GM23338 (cell line): ENCODE measurements around the gene SH3BP5. TPM values are rescaled to one million over a fixed set of nuclear protein-coding genes. Genes with fewer than 3 reads are reported as not detected.

Source experiments
- ATAC-seq: fragments of 200-7000 bp; cut with Tn5 transposase; 3 replicates; pipeline ENCODE4 v1.9.1; 2020
- DNase-seq: peaks from one replicate; pipeline ENCODE4 v3.0.0-alpha.2; 2015; ENCODE audit warnings: low spot score
- H2AFZ ChIP-seq: fragments of 200-600 bp; sonication (generic); 2 replicates; pipeline ENCODE4 v1.8.0; 2016; ENCODE audit warnings: antibody characterized with exemption, mild to moderate bottlenecking, moderate library complexity
- H3F3A ChIP-seq: fragments of 200-600 bp; sonication (generic); replicated peaks from 2 replicates; pipeline ENCODE4 v1.8.0; 2017; ENCODE audit warnings: antibody characterized with exemption, mixed run types, low read depth
- H3K27ac ChIP-seq: fragments of 200-600 bp; sonication (generic); 2 replicates; pipeline ENCODE4 v1.6.1; 2016; ENCODE audit warnings: low read depth
- H3K27me3 ChIP-seq: fragments of 200-600 bp; sonication (generic); 2 replicates; pipeline ENCODE4 v1.8.0; 2016; ENCODE audit warnings: mild to moderate bottlenecking, mixed run types, moderate library complexity; ENCODE audit not compliant: insufficient read depth
- H3K36me3 ChIP-seq: fragments of 200-600 bp; sonication (generic); 2 replicates; pipeline ENCODE4 v1.8.0; 2016; ENCODE audit warnings: mild to moderate bottlenecking; ENCODE audit not compliant: insufficient read depth
- H3K4me1 ChIP-seq: fragments of 200-600 bp; sonication (generic); 2 replicates; pipeline ENCODE4 v1.8.0; 2016; ENCODE audit warnings: mild to moderate bottlenecking, moderate library complexity; ENCODE audit not compliant: insufficient read depth
- H3K4me2 ChIP-seq: fragments of 200-600 bp; sonication (generic); 2 replicates; pipeline ENCODE4 v1.7.1; 2017; ENCODE audit warnings: mixed run types
- H3K4me3 ChIP-seq: fragments of 200-600 bp; sonication (generic); 2 replicates; pipeline ENCODE4 v1.6.1; 2016; ENCODE audit warnings: mixed run types
- H3K79me2 ChIP-seq: fragments of 200-600 bp; sonication (generic); replicated peaks from 2 replicates; pipeline ENCODE4 v1.8.0; 2017; ENCODE audit warnings: mild to moderate bottlenecking; ENCODE audit not compliant: insufficient read depth
- H3K9me2 ChIP-seq: fragments of 200-600 bp; sonication (generic); 2 replicates; pipeline ENCODE4 v1.8.0; 2017; ENCODE audit not compliant: insufficient read depth
- H4K20me1 ChIP-seq: fragments of 200-600 bp; sonication (generic); replicated peaks from 2 replicates; pipeline ENCODE4 v1.8.0; 2017; ENCODE audit warnings: mild to moderate bottlenecking; ENCODE audit not compliant: insufficient read depth
- H3K27ac Mint-ChIP-seq: 2 replicates; pipeline ENCODE4 v1.8.0; 2020; ENCODE audit warnings: inconsistent platforms, mild to moderate bottlenecking, moderate library complexity, mixed read lengths
- H3K27me3 Mint-ChIP-seq: 3 replicates; pipeline ENCODE4 v1.8.0; 2022; ENCODE audit warnings: low read depth, mild to moderate bottlenecking, moderate library complexity, mixed read lengths, inconsistent platforms; ENCODE audit not compliant: insufficient read depth, poor library complexity
- H3K36me3 Mint-ChIP-seq: 3 replicates; pipeline ENCODE4 v1.8.0; 2021; ENCODE audit warnings: low read depth, mild to moderate bottlenecking, inconsistent platforms, moderate library complexity, mixed read lengths
- H3K4me1 Mint-ChIP-seq: 3 replicates; pipeline ENCODE4 v1.8.0; 2020; ENCODE audit warnings: mild to moderate bottlenecking, inconsistent platforms, mixed read lengths
- H3K4me3 Mint-ChIP-seq: 3 replicates; pipeline ENCODE4 v1.8.0; 2021; ENCODE audit warnings: moderate library complexity, mild to moderate bottlenecking, inconsistent platforms, mixed read lengths
- H3K9me3 Mint-ChIP-seq: 3 replicates; pipeline ENCODE4 v1.8.0; 2020; ENCODE audit warnings: moderate library complexity, mild to moderate bottlenecking, inconsistent platforms, mixed read lengths
- CREB1 ChIP-seq: fragments of 250-450 bp; sonication (Bioruptor Pico); IDR thresholded peaks from 2 replicates; pipeline ENCODE4 v1.5.0; 2020; ENCODE audit warnings: low read depth, mild to moderate bottlenecking, moderate library complexity
- EZH2 ChIP-seq: fragments of 200-600 bp; sonication (generic); IDR thresholded peaks from one replicate; pipeline ENCODE4 v1.8.0; 2017; ENCODE audit warnings: antibody characterized with exemption, mild to moderate bottlenecking, low read depth; ENCODE audit not compliant: unreplicated experiment
- JUNB ChIP-seq: IDR thresholded peaks from one replicate; pipeline ENCODE4 v1.6.1; 2016; ENCODE audit warnings: antibody characterized with exemption; ENCODE audit not compliant: unreplicated experiment
- NANOG ChIP-seq: IDR thresholded peaks from 2 replicates; pipeline ENCODE4 v1.6.1; 2016; ENCODE audit warnings: antibody characterized with exemption, borderline replicate concordance
- POLR2AphosphoS5 ChIP-seq: IDR thresholded peaks from 2 replicates; pipeline ENCODE4 v1.6.1; 2016; ENCODE audit warnings: antibody characterized with exemption, low read depth
- REST ChIP-seq: IDR thresholded peaks from one replicate; pipeline ENCODE4 v1.6.1; 2018; ENCODE audit warnings: antibody characterized with exemption; ENCODE audit not compliant: unreplicated experiment
- STAT1 ChIP-seq: IDR thresholded peaks from one replicate; pipeline ENCODE4 v1.6.1; 2016; ENCODE audit warnings: antibody characterized with exemption; ENCODE audit not compliant: unreplicated experiment
- ZNF114 ChIP-seq: fragments of 250-450 bp; sonication (Bioruptor Pico); IDR thresholded peaks from 2 replicates; pipeline ENCODE4 v1.5.0; 2020; ENCODE audit warnings: mild to moderate bottlenecking, moderate library complexity
- ZNF331 ChIP-seq: fragments of 250-450 bp; sonication (Bioruptor Pico); IDR thresholded peaks from 2 replicates; pipeline ENCODE4 v1.5.0; 2020; ENCODE audit warnings: low read depth, mild to moderate bottlenecking, moderate library complexity
- polyA plus RNA-seq: library from polyadenylated mRNA; unstranded; fragments of >200 nt; fragmentation: Nextera tagmentation; extraction: Ambion mirVana; gene quantifications from 2 replicates; pipeline ENCODE4 v1.2.1, GENCODE V29; 2016
- total RNA-seq: library from RNA; depleted of rRNA; stranded (reverse); fragments of >200 nt; shearing (Covaris generic); gene quantifications from 2 replicates; pipeline ENCODE4 v1.2.3, GENCODE V29; 2014
- TF ChIP-seq, protein P1 (sequence below), 2 experiments: fragments of 200-600 bp in 1 of 2; sonication (generic) in 1 of 2; conservative IDR thresholded peaks; 2 replicates each; pipeline versions ENCODE4 v1.5.1 to v1.6.1; 2016 to 2017; ENCODE audit warnings: antibody characterized with exemption in 2 of 2, low read depth in 2 of 2, mild to moderate bottlenecking in 2 of 2, moderate library complexity in 1 of 2
- TF ChIP-seq, protein P2 (sequence below): IDR thresholded peaks from 2 replicates; pipeline ENCODE4 v1.6.1; 2016; ENCODE audit warnings: antibody characterized with exemption

Gene SH3BP5
- total and polyA plus RNA-seq, 2 experiments from 2014 or later, result 5.8 to 9.1 TPM

DNA sequence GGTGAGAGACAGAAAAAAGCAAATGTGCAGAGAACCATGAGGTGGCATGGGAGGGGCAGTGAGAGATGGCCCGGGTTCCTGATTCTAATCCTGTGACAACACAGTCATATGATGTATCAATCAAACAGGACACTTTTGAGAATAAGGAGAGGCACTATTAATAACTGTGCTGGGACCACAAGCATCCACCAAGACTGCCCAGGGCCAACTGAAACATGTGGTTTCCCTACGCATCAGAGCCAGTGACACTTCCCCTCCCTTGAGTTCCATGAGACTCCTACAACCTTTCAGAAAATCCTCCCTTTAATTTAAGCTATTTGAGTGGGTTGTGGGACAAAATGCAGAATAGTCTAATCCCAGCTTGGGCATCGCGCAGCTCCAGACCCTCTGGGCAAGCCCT, 17.4 kb downstream of the SH3BP5 start (continued):
- TF ChIP-seq CREB1 (CRISPR knock-in tag) (no peak), EZH2 (no peak), ZNF114 (CRISPR knock-in tag) (no peak), STAT1 (no peak), NANOG (no peak)
- TF ChIP-seq, protein P1, sequence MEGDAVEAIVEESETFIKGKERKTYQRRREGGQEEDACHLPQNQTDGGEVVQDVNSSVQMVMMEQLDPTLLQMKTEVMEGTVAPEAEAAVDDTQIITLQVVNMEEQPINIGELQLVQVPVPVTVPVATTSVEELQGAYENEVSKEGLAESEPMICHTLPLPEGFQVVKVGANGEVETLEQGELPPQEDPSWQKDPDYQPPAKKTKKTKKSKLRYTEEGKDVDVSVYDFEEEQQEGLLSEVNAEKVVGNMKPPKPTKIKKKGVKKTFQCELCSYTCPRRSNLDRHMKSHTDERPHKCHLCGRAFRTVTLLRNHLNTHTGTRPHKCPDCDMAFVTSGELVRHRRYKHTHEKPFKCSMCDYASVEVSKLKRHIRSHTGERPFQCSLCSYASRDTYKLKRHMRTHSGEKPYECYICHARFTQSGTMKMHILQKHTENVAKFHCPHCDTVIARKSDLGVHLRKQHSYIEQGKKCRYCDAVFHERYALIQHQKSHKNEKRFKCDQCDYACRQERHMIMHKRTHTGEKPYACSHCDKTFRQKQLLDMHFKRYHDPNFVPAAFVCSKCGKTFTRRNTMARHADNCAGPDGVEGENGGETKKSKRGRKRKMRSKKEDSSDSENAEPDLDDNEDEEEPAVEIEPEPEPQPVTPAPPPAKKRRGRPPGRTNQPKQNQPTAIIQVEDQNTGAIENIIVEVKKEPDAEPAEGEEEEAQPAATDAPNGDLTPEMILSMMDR (conservative IDR thresholded peaks at IDR 0.05; ENCODE audit: low read depth in 2 of 2), result no peak

GRCh38 chr3:15314276-15314675, 18.1 kb downstream of the SH3BP5 start:
- ATAC-seq (peak; percentile 45), DNase-seq (no peak)
- H3K79me2 ChIP-seq, result peaks cover 8% of the 10 kb centered on the region
- Mint-ChIP-seq H3K36me3 (no peaks in the 10 kb centered on the region), H3K27me3 (peaks cover 1% of the 10 kb centered on the region), H3K9me3 (no peaks in the 10 kb centered on the region), H3K27ac (peak overlapping the region; percentile 50; the same call in 1 of the 2 replicates), H3K4me3 (no peak overlapping the region), H3K4me1 (peaks cover 24% of the 10 kb centered on the region)
- no peak overlapping the region for H3K27ac ChIP-seq
- no peak overlapping the region for H3K4me2 ChIP-seq
- H3K4me1 ChIP-seq, result peaks cover 19% of the 10 kb centered on the region
- no peaks in the 10 kb centered on the region for H3K27me3 ChIP-seq
- H2AFZ ChIP-seq, result no peak overlapping the region
- H3F3A ChIP-seq, result no peaks in the 10 kb centered on the region
- no peaks in the 10 kb centered on the region for H3K9me2 ChIP-seq
- no peak overlapping the region for H3K4me3 ChIP-seq
- H3K36me3 ChIP-seq, result no peaks in the 10 kb centered on the region
- H4K20me1 ChIP-seq, result no peaks in the 10 kb centered on the region; the same call in 1 of the 2 replicates
- TF ChIP-seq ZNF331 (CRISPR knock-in tag) (no peak), NANOG (no peak), POLR2AphosphoS5 (no peak), EZH2 (no peak), JUNB (no peak), REST (no peak), ZNF114 (CRISPR knock-in tag) (no peak)
- TF ChIP-seq, protein P2, sequence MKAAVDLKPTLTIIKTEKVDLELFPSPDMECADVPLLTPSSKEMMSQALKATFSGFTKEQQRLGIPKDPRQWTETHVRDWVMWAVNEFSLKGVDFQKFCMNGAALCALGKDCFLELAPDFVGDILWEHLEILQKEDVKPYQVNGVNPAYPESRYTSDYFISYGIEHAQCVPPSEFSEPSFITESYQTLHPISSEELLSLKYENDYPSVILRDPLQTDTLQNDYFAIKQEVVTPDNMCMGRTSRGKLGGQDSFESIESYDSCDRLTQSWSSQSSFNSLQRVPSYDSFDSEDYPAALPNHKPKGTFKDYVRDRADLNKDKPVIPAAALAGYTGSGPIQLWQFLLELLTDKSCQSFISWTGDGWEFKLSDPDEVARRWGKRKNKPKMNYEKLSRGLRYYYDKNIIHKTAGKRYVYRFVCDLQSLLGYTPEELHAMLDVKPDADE, result no peak
- TF ChIP-seq, protein P1 (conservative IDR thresholded peaks at IDR 0.05; ENCODE audit: low read depth in 2 of 2), result no peak
